ENCODE measurements around the gene METTL22. TPM values are rescaled to one million over a fixed set of nuclear protein-coding genes. Genes with fewer than 3 reads are reported as not detected.
"Not testable (repeated sequence)": the region's sequence is repeated elsewhere in the genome, so short reads cannot be mapped to it uniquely, and the experiment has no call there.

Gene METTL22
- total RNA-seq, 1 donor from 2014 or later: 31.5 TPM

GRCh38 chr16:8631373-8631772 is 9.9 kb downstream of the METTL22 start:
- no peak for DNase-seq (ENCODE audit: low spot score)

- no peak for DNase-seq (ENCODE audit: low spot score)
Measured at GRCh38 chr16:8631818-8632465, 10.4 kb downstream of the METTL22 start.

- DNase-seq (ENCODE audit: low spot score): no peak
Measured at GRCh38 chr16:8632675-8633182, 11.2 kb downstream of the METTL22 start.

DNA sequence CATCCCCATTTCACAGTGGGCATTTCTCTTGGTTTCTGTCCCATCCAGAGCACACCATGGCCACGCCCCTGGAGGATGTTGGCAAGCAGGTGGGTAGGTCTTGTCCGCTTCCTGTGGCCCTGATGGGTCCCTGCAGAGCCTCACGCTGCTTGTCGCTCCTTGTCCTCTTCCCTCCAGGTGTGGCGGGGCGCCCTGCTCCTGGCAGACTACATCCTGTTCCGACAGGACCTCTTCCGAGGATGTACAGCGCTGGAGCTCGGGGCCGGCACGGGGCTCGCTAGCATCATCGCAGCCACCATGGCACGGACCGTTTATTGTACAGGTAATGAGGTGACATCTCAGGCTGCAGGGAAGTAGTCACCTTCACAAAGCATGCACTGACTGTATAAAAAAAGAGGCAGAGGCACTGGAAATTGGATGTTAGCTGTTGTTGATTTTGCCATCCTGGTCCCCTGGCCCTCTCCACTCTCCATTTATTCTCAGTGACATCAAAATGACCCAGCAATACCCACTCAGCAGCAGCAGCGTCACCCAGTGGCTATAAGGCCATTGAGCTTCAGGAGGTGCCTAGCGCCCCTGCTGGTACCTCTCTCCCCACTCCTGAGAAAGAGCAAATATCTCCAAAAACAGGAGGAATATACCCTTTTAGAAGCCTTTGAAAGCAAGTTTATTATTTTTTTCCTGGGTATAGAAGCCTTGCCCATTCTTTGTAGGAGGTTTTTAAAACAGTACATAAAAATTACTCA is 13.7 kb downstream of the METTL22 start:
- DNase-seq (ENCODE audit: low spot score): no peak

GRCh38 chr16:8639694-8640093 is 18.2 kb downstream of the METTL22 start:
- DNase-seq (ENCODE audit: low spot score): no peak

- DNase-seq (ENCODE audit: low spot score): no peak
Measured at GRCh38 chr16:8641671-8642070, 20.2 kb downstream of the METTL22 start.

DNA sequence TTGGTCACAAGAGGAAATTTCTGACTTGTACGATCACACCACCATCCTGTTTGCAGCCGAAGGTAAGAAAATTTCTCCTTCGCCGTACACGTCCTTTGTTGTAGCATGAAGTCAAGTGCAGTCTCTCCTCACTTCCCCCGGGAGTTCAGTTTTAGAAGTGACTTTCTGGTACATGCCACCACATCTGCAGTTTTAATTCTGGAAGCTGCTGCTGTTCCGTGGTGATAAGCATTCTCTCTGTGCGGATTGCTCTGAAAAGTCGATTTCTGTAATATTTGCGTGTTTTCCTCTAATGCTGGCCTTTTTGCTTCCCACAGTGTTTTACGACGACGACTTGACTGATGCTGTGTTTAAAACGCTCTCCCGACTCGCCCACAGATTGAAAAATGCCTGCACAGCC is 20.6 kb downstream of the METTL22 start:
- no peak for DNase-seq (ENCODE audit: low spot score)

DNA sequence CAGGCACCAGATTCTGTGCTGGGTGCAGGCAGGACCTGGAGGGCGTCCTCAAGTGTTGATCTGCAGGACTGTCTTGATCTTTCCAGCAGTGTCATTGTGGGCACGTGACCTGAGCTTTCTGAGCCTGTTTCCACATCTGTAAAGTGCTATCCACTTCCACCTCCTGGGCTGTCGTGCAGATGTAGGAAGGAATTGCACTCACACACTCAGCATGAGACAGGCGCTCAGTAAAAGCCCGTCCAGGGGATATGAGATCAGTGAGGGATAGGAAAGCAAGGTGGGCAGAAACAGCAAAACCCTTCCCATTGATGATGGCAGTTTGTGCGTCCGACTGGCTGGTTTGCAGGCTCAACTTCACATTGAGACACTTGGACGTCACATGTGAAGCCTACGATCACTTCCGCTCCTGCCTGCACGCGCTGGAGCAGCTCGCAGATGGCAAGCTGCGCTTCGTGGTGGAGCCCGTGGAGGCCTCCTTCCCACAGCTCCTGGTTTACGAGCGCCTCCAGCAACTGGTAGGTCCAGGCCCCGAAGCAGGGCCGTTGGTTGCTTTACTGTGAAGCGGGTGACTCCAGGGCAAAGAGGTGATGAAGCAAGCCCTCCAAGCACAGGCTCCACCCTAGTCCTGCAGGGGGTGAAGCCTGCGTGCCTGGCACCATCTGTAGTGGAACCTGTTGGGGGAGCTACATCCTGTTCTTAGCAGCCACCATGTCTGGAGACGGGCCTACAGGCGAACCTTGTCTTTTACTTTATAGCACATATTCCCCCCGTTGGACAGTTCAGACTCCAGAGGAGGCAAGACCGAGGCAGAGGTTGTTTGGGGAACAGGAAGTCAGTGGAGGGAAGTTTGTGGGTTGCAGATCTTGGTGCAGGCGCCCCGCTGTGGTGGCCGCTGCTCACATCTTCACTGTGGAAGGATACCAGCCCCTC is 23.0 kb downstream of the METTL22 start:
- no peak for DNase-seq (ENCODE audit: low spot score)

GRCh38 chr16:8645141-8645521 is 23.6 kb downstream of the METTL22 start:
- DNase-seq (ENCODE audit: low spot score): no peak

- no peak for DNase-seq (ENCODE audit: low spot score)
Measured at GRCh38 chr16:8645831-8646230, 24.3 kb downstream of the METTL22 start.

DNA sequence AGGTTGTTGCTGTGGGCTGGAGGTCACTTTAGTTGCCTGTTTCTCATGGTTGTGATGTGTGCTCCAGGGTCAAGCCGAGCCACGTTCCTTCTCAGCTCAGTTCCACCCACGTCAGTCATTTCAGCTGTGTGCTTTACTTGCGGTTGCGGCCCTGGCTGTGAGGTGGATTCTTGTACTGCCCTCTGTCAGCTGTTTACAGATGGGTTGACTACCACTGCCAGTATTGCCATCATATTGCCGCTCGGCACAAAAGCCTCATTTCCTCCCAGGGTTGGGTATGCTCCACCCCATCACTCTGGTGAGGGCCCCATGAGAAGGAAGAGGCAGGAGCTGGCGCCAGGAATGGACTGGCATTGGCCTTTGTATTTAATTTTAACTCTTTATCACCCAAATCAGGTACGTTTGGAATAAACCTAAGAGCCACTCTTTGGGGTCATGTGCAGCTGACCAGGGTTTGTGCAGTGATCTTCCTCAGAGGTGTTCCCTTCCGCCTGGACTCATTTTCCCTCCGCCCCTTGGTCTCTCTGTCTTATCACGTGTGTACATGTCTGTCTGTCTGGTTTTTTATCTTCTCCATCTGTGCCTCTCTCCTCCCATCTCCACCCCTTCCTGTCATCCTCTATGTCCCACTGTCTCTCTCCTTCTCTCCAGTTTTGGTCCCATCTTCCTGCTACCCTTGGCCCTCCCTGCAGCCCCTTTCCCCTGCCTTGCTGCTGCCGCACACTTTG is 25.0 kb downstream of the METTL22 start:
- no peak for DNase-seq (ENCODE audit: low spot score)

DNA sequence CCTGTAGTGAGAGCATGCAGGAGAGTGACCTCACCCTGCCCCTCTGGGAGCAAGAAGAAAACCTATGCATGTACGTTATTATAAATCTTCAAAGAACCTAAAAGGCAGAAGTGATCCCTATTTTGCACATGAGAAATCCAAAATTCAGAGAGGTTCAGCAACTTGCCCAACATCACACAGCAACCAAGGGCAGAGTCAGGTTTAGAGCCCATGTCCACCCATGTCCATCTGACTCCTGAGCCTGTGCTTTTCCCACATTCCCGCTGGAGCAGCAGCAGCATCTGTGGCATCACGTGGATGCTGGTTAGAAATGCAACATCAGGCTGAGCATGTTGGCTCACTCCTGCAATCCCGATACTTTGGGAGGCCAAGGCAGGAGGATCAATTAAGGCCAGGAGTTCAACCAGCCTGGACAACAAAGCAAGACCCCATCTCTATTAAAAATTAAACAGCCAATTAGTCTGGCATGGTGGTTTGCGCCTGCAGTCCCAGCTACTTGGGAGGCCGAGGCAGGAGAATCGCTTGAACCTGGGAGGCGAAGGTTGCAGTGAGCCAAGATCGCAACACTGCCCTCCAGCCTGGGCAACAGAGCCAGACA is 26.3 kb downstream of the METTL22 start:
- DNase-seq (ENCODE audit: low spot score): no peak

- DNase-seq (ENCODE audit: low spot score): no peak
Measured at GRCh38 chr16:8648877-8649276, 27.4 kb downstream of the METTL22 start.

DNA sequence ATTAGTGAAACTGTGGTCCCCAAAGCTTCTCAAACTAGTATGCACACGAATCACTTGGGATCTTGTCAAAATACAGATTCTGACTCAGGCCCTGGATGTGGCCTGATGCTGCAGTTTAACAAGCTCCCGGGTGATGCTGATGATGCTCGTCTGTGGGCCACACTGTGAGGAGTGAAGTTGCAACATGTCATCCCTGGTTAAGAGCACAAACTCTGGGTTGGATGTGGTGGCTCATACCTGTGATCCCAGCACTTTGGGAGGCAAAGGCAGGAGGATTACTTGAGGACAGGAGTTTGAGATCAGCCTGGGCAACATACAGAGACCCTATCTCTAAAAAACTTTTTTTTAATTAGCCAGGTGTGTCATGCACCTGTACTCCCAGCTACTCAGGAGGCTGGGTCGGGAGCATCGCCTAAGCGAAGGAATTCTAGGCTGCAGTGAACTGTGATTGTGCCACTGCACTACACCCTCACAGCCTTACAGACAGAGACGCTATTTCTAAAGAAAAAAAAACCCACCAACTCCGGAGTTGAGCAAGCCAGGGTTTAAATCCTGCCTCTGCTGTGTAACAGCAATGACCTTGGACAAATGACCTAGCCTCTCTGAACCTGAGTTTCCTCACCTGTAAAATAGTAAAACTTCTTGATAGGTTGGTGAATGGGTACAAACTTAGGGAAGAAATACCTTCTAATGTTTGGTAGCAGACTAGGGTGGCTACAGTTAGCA is 28.5 kb downstream of the METTL22 start:
- DNase-seq (ENCODE audit: low spot score): no peak

DNA sequence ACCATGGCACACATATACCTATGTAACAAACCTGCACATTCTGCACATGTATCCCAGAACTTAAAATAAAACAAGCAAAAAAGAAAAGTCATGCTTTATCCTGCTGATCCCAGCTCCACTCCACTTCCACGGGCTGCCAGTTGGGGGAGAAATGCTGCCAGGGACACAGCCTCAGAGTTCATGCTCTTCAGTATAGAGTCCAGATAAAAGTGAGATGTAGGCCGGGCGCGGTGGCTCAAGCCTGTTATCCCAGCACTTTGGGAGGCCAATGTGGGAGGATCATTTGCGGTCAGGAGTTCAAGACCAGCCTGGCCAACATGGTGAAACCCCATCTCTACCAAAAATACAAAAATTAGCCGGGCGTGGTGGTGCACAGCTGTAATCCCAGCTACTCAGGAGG is 30.5 kb downstream of the METTL22 start:
- DNase-seq (ENCODE audit: low spot score): not testable (repeated sequence)

- DNase-seq (ENCODE audit: low spot score): no peak
Measured at GRCh38 chr16:8655184-8655717, 33.8 kb downstream of the METTL22 start.

DNA sequence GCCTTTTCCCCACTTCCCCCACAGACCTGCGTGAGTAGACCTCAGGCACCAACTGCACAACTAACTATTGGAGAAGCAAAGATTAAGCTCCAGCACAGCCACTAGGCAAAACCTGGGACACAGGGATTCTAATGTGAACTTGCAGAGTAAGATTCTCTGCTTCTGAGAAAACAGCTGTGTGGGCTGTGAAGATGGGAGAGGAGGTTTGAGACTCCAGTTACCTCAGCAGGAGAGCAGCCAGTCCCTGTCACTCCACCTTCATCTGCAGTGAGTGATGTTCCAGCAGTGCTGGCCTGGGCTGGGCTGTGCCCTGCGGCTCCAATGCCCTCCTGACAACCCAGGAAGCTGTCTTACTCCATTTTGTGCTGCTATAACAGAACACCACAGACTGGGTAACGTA is 34.9 kb downstream of the METTL22 start:
- DNase-seq (ENCODE audit: low spot score): no peak

DNA sequence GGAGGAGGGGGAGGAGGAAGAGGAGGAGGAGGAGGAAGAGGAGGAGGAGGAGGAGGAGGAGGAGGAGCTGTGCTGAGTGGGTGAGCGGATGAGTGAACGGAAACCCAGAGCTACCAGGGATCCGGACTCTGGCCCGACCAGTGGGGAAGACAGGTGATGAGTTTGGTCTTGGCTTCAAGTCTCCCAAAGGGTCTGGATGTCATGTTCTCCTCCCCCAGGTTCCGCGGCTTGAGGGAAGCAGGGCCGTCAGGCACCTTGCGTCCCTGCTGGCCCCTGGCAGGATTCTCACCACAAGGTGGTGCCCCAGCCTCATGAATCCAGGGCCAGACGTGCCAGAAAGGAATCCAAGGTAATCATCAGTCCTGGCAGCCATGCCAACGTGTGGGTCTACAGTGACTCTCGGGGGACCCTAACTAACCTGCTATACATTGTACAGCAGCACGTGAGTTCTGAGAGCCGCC is 39.4 kb downstream of the METTL22 start:
- DNase-seq (ENCODE audit: low spot score): no peak

- no peak for DNase-seq (ENCODE audit: low spot score)
Measured at GRCh38 chr16:8661703-8662102, 40.2 kb downstream of the METTL22 start.
